A549 (cell line): ENCODE data around the gene SLC26A6.

Experiments used
- CTCF ChIP-seq: fragments of >200 bp; sonication (Bioruptor Twin); formaldehyde crosslinking; IDR thresholded peaks from 3 replicates; pipeline ENCODE4 v1.5.1; 2016
- ELK1 ChIP-seq: fragments of 150-350 bp; IDR thresholded peaks from 2 replicates; pipeline ENCODE4 v1.6.1; 2014; ENCODE audit warnings: low read depth, mild to moderate bottlenecking, low read length
- MAFK ChIP-seq: fragments of 450-650 bp; IDR thresholded peaks from 2 replicates; pipeline ENCODE4 v1.6.1; 2014; ENCODE audit not compliant: partially characterized antibody
- MAX ChIP-seq: IDR thresholded peaks from 2 replicates; pipeline ENCODE4 v1.6.1; 2012
- NR3C1 ChIP-seq: fragments of >200 bp; sonication (Bioruptor Twin); formaldehyde crosslinking; IDR thresholded peaks from 3 replicates; pipeline ENCODE4 v1.6.1; 2017
- POLR2A ChIP-seq: IDR thresholded peaks from 2 replicates; pipeline ENCODE4 v1.6.1; 2012; ENCODE audit warnings: mild to moderate bottlenecking, low read length
- TFCP2L1 ChIP-seq: fragments of 250-450 bp; sonication (Bioruptor Pico); IDR thresholded peaks from 2 replicates; pipeline ENCODE4 v1.5.0; 2021; ENCODE audit warnings: mild to moderate bottlenecking

- TF ChIP-seq CTCF = no peak
- no peak for TF ChIP-seq TFCP2L1
- no peak for TF ChIP-seq MAX
- TF ChIP-seq POLR2A = no peak
- TF ChIP-seq NR3C1 = no peak
- TF ChIP-seq MAFK = no peak
- no peak for TF ChIP-seq ELK1
Measured at GRCh38 chr3:48680811-48681540, 45.7 kb upstream of the SLC26A6 start.
